ENCODE results near the gene IFT81.
"Not testable (repeated sequence)": the region's sequence is repeated elsewhere in the genome, so short reads cannot be mapped to it uniquely, and the experiment has no call there.

Gene IFT81

GRCh38 chr12:110108309-110109036 lies 15.7 kb upstream of the IFT81 start:
- no peak for DNase-seq

- DNase-seq: no peak
Observed at GRCh38 chr12:110109037-110109836, 14.9 kb upstream of the IFT81 start.

GRCh38 chr12:110109837-110110535 lies 14.2 kb upstream of the IFT81 start:
- no peak for DNase-seq

- DNase-seq: no peak
Observed at GRCh38 chr12:110111476-110112334, 12.5 kb upstream of the IFT81 start.

GRCh38 chr12:110112335-110112660 lies 11.9 kb upstream of the IFT81 start:
- DNase-seq: no peak

GRCh38 chr12:110114528-110114937 lies 9.6 kb upstream of the IFT81 start:
- DNase-seq: no peak

- no peak for DNase-seq
Observed at GRCh38 chr12:110115675-110116074, 8.5 kb upstream of the IFT81 start.

- DNase-seq: no peak
Observed at GRCh38 chr12:110116623-110117022, 7.5 kb upstream of the IFT81 start.

GRCh38 chr12:110117210-110117609 lies 6.9 kb upstream of the IFT81 start:
- DNase-seq: not testable (repeated sequence)

- no peak for DNase-seq
Observed at GRCh38 chr12:110117956-110118685, 6.0 kb upstream of the IFT81 start.

GRCh38 chr12:110122929-110123328 lies 1.2 kb upstream of the IFT81 start:
- DNase-seq: no peak

- DNase-seq: no peak
Observed at GRCh38 chr12:110123919-110124268, 263 bp upstream of the IFT81 start.

GRCh38 chr12:110126557-110126956 lies 2.4 kb downstream of the IFT81 start:
- DNase-seq: no peak

- DNase-seq: no peak
Observed at GRCh38 chr12:110134691-110135411, 10.7 kb downstream of the IFT81 start.

- DNase-seq: no peak
Observed at GRCh38 chr12:110135806-110136205, 11.6 kb downstream of the IFT81 start.

- DNase-seq: no peak
Observed at GRCh38 chr12:110137786-110138185, 13.6 kb downstream of the IFT81 start.

GRCh38 chr12:110141389-110141788 lies 17.2 kb downstream of the IFT81 start:
- DNase-seq: no peak

GRCh38 chr12:110146986-110147385 lies 22.8 kb downstream of the IFT81 start:
- no peak for DNase-seq

- DNase-seq: peak; percentile 6 to 17
Observed at GRCh38 chr12:110149086-110149660, 25.0 kb downstream of the IFT81 start.

GRCh38 chr12:110156766-110157165 lies 32.6 kb downstream of the IFT81 start:
- DNase-seq: no peak

- DNase-seq: no peak
Observed at GRCh38 chr12:110157539-110157938, 33.4 kb downstream of the IFT81 start.

All from CD4-positive, alpha-beta T cell treated with Interferon alpha-2 for 1 hour (primary cell).